ENCODE results near the gene NPC1.
"Not testable (repeated sequence)": the region's sequence is repeated elsewhere in the genome, so short reads cannot be mapped to it uniquely, and the experiment has no call there.

The NPC1 gene

GRCh38 chr18:23608211-23608610 is 21.9 kb upstream of the NPC1 start:
- no peak for DNase-seq

GRCh38 chr18:23605941-23606340 is 19.6 kb upstream of the NPC1 start:
- no peak for DNase-seq

DNA sequence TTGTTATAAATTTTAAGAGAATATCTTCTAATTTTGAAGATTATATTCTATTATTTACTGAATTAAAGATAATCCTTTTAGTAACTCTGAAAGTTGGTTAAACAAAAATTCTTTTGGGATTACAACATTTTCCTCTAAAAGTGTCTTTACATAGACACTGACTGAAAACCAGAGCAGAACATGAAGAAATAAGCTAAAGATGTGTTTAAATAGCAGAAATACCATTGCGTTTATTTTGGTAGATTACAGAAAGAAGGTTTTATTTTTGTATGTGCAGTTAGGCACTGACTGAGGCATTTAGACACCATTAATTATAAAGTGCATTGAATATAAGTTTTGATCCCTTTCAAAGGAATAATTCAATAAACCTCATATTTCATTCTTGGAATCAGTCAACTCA is 13.5 kb upstream of the NPC1 start:
- no peak for DNase-seq

GRCh38 chr18:23596183-23596582 is 9.9 kb upstream of the NPC1 start:
- no peak for DNase-seq

GRCh38 chr18:23595591-23595990 is 9.3 kb upstream of the NPC1 start:
- no peak for DNase-seq

GRCh38 chr18:23593720-23594119 is 7.4 kb upstream of the NPC1 start:
- no peak for DNase-seq

DNA sequence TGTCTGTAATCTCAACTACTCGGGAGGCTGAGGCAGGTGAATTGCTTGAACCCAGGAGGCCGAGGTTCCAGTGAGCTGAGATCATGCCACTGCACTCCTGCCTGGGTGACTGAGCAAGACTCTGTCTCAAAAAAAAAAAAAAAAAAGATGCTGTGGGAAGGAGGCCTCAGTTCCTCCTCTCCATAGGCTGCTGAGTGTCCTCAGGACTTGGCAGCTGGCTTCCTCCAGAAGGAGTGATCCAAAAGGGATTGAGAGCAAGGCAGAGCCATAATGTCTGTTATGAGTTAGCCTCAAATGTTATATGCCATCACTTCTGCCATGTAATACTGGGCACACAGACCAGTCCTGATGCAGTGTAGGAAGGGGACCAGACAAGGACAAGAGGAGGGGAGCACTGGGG is 6.6 kb upstream of the NPC1 start:
- DNase-seq, result no peak

- no peak for DNase-seq
These were observed 4.7 kb upstream of the NPC1 start for GRCh38 chr18:23591011-23591410.

DNA sequence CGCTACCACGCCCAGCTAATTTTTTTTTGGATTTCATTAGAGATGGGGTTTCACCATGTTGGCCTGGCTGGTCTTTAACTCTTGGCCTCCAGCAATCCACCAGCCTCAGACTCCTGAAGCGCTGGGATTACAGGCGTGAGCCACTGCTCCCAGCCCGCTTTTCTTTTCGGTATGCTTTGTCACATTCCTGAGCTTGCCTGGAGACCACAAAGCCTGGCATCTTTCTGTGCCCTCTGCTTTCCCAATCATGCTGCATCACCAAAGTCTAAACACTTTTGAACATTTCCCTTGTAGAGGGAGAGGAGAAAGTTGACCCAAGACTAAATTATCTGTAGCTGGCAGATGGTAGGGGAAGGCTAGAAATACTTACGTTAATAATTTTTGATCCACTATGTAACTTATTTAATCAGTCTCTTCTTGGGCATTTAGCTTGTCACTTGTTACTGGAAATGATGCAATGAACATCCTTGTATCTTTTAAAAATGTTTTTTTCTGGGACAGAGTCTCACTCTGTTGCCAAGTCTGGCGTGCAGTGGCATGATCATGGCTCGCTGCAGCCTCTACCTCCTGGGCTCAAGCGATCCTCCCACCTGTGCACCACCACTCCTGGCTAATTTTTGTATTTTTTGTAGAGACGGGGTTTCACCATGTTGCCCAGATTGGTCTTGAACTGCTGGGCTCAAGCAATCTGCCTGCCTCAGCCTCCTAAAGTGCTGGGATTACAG is 2.7 kb upstream of the NPC1 start:
- no peak for DNase-seq

DNA sequence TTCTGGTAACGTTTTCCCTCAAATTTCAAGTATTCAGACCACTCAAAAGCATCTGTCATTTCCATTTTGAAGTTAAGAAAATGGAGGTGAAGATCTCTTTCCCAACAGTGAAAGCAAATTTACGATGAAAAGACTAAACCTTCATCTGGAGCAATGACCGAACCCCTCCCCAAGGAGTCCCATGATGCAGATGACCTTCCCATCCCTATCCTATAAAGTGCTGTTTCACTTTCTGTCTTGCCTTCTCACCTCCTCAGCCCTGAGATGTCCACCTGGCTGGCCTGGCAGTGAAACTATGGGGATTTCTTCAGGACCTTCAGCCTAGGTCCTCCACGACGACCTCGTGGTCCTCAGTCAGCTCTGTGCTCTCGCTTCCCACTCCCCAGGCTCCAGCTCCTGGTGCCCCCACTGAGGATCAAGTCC is 925 bp upstream of the NPC1 start:
- DNase-seq, result no peak

GRCh38 chr18:23585897-23586248 is 433 bp downstream of the NPC1 start:
- no peak for DNase-seq

- DNase-seq, result peak; percentile 40
These were observed 1.1 kb downstream of the NPC1 start for GRCh38 chr18:23585007-23585871.

- DNase-seq, result no peak
These were observed 2.0 kb downstream of the NPC1 start for GRCh38 chr18:23584019-23584983.

DNA sequence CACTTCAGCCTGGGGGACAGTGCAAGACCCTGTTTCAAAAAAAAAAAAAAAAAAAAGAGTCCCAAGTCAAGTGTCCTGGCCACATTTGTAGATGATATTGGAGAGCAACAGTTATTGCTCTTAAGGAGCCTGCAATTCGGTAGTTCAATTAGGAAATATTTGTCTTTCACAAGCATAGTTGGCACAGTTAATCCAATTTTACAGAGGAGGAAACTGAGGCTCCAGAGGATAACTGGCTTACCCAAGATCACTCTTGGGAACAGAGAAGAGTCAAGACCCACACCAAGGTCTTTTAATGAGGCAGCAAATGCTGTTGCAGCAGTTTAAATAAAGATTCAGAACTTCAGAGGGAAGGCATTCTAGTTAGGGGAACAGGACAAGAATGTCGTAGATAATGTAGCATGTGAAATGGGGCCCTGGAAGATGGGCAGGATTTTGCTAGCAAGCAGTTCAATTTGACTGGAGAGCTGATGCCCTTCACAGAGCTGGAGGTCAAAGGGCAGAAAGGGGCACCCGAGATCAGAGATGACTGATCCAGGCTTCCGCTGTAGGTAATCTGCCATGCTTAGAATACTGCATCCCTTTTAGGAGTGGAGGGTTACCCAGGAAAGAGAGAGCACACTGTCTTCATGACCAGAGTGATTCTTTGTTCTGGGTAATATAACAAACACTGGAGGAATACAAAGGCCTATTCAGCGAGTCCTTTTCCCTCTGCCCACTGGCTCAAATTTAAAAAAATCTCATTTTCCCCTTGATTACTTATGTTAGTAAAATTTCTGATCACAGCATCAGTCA is 3.0 kb downstream of the NPC1 start:
- DNase-seq, result no peak

- DNase-seq, result no peak
These were observed 5.5 kb downstream of the NPC1 start for GRCh38 chr18:23580677-23581367.

DNA sequence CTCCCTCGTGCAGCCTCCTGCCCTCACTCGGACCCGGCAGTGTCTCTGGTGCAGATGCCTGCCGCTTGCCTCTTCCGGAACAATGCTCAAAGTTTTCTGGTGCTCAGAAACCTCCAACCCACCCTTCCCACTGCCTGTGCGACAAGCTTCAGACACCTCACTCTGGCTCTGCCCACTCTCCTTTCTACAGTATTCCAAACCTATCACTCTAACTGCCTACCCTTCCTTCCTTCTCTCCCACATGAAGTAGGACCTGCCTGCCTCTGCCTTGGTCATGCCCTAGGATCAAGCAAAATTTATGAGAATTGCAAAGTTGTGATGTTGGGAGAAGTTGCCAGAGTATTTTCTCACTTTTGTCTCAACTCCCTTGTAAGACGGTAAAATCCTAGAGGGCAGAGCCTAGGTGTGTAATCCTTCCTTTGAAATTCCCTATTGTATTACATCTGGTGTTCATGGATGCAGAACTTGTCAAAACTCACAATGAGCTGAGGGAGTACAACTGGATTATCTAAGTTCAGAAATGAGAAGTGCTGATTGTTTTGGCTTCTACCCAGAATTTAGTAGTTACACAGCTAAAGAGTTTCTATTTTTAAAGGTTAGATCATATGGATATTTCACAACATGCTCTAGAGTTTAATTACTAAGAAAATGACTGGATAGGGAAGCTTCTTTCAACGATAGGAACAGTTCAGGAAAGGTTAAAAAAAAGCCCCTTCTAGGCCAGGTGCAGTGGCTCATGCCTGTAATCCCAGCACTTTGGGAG is 7.2 kb downstream of the NPC1 start:
- no peak for DNase-seq

GRCh38 chr18:23578067-23578701 is 8.1 kb downstream of the NPC1 start:
- DNase-seq, result no peak

- DNase-seq, result not testable (repeated sequence)
These were observed 8.8 kb downstream of the NPC1 start for GRCh38 chr18:23577521-23577920.

- no peak for DNase-seq
These were observed 11.0 kb downstream of the NPC1 start for GRCh38 chr18:23575309-23575651.

DNA sequence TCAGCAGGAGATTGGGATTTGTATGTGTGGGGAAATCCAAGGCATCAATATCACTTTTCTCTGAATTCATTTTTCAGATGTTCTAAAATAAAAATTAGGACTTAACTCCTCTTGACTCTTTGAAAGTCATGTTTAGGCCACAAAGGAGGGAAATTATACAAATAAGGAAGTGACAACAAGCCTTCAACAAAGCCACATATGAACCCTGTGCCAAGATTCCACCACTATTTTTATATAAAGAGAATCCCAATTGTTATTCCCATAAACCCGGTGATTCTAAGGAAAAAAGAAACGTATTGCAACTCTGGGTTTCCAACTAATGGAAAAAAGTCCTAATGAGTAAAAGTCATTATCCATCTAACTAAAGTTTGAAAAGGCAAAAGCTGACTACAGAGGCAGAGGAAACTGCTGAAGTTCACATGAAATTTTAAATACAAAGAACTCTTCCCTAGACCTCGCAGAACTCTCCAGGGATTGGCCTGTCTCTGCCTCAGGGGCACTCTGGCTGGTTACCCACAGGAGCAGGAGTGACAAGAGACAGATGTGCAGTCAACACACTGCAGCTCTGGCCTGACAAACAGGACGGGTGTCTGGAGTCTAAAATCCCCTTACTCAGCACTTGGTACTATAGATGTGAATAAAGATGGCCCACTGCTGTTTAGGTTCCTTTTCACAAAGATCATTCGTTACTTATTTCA is 11.5 kb downstream of the NPC1 start:
- no peak for DNase-seq
